ENCODE data around the gene ZNF221. TPM values are rescaled to one million over a fixed set of nuclear protein-coding genes. Genes with fewer than 3 reads are reported as not detected.

The ZNF221 gene
- polyA plus RNA-seq, 2 of the 4 experiments (the other 2 are of a cell fraction), result 1.6 TPM

DNA sequence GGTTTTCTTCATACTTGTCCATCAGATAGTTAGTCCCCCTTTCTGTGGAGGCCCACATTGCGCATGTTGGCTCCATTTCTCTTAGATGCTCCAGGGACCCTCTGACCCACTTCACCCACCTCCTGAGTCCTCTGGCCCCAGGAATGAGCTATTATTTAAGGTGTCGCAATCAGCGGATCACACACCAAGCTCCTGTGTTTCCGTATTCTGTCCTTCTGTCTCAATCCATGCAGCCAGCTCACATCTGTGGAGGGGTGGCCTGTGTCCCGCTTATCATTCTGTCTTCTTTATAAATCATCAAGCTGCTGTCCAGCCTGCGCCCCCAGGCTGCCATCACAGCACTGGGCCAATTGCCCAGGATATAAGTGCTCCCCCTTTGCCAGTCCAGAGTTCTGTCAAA, 56.4 kb downstream of the ZNF221 start:
- ChIA-PET CTCF (no interaction called here), POLR2A (no interaction called here)
- H3K4me1 ChIP-seq, result no peaks in the 10 kb centered on the region
- H3K4me2 ChIP-seq, result no peak overlapping the region
- 98% methylated on average over 6 of the region's 6 CpGs for WGBS (ENCODE audit: missing lambda C conversion rate)
- peaks cover 65% of the 10 kb centered on the region for H3K9me3 ChIP-seq
- H3K4me3 ChIP-seq, result no peak overlapping the region
- no peak for FAIRE-seq
- peak in 1 of 2 experiments; percentile 24; a peak in 1 of 4 replicates for TF ChIP-seq CEBPB (IDR thresholded peaks at IDR 0.05)
- no peak for TF ChIP-seq JUN (IDR thresholded peaks at IDR 0.05)
- no peak overlapping the region for H3K27ac ChIP-seq
- no peak for ATAC-seq
- no peak for DNase-seq (ENCODE audit: low read depth in 1 of 2, low spot score in 1 of 2)

DNA sequence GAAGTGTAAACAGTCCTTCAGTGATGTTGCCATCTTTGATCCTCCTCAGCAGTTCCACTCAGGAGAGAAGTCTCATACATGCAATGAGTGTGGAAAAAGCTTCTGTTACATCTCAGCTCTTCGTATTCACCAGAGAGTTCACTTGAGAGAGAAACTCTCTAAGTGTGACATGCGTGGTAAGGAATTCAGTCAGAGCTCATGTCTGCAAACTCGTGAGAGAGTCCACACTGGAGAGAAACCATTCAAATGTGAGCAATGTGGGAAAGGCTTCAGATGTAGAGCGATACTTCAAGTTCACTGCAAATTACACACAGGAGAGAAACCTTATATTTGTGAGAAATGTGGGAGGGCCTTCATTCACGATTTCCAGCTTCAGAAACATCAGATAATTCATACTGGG, 59.4 kb downstream of the ZNF221 start:
- TF ChIP-seq MAZ (IDR thresholded peaks at IDR 0.05; ENCODE audit: borderline replicate concordance, low read depth, low read length) (no peak), GATA3 (IDR thresholded peaks at IDR 0.05; ENCODE audit: borderline replicate concordance) (0 out of 2 replicates have a peak, but pooled peaks have one; percentile 32)
- CTCF ChIA-PET, result interaction anchor here (0.6 to 1.2 kb wide), 2 partner anchors 28 to 75 kb away, joined by 3 read pairs; no protein-coding TSS in a partner anchor
- 62% methylated on average over 5 of the region's 5 CpGs for WGBS (ENCODE audit: missing lambda C conversion rate)

More for the DNA sequence above, 59.4 kb downstream of the ZNF221 start:
- FAIRE-seq (peak; percentile 18), DNase-seq (ENCODE audit: low read depth in 1 of 2, low spot score in 1 of 2) (no peak), ATAC-seq (no peak)
- Histone ChIP-seq H3K4me2 (no peak overlapping the region), H3K27ac (no peak overlapping the region), H3K4me1 (no peaks in the 10 kb centered on the region), H3K4me3 (no peak overlapping the region), H3K9me3 (peaks cover 90% of the 10 kb centered on the region)
- POLR2A ChIA-PET, result no interaction called here

Small RNA genes lying within 50 kb of the gene (small RNA-seq; reads per million reads assigned to genes)
- gene AC006213.5, result 0 reads per million in 6 experiments

Other genes with a start within 250 kb of the ZNF221 start
- not detected in 2 replicates for gene IRGC, start 235.2 kb upstream of the ZNF221 start, polyA plus RNA-seq (2011; rRNA removed)
- gene IRGC, start 235.2 kb upstream of the ZNF221 start, polyA plus RNA-seq (2017; fragmentation: RNase III; extraction: RNeasy Plus Mini Kit Qiagen cat#74134 plus additional on column Dnase treatment), result not detected in 3 replicates
- gene SMG9, start 196.3 kb upstream of the ZNF221 start, polyA plus RNA-seq (2011; rRNA removed), result 14.2 and 24.4 TPM in 2 replicates
- gene SMG9, start 196.3 kb upstream of the ZNF221 start, polyA plus RNA-seq (2017; fragmentation: RNase III; extraction: RNeasy Plus Mini Kit Qiagen cat#74134 plus additional on column Dnase treatment), result 44.2 to 47.3 TPM (median 46.7 TPM) in 3 replicates
- 15.7 and 20.7 TPM in 2 replicates for gene KCNN4, start 170.3 kb upstream of the ZNF221 start, polyA plus RNA-seq (2011; rRNA removed)
- 16.9 to 21.0 TPM (median 20.7 TPM) in 3 replicates for gene KCNN4, start 170.3 kb upstream of the ZNF221 start, polyA plus RNA-seq (2017; fragmentation: RNase III; extraction: RNeasy Plus Mini Kit Qiagen cat#74134 plus additional on column Dnase treatment)
- gene LYPD5, start 148.8 kb upstream of the ZNF221 start, polyA plus RNA-seq (2011; rRNA removed), result 0.12 and 0.16 TPM in 2 replicates
- 0.09 to 0.22 TPM (median 0.18 TPM) in 3 replicates for gene LYPD5, start 148.8 kb upstream of the ZNF221 start, polyA plus RNA-seq (2017; fragmentation: RNase III; extraction: RNeasy Plus Mini Kit Qiagen cat#74134 plus additional on column Dnase treatment)
- 5.1 and 8.9 TPM in 2 replicates for gene ZNF283, start 123.9 kb upstream of the ZNF221 start, polyA plus RNA-seq (2011; rRNA removed)
- gene ZNF283, start 123.9 kb upstream of the ZNF221 start, polyA plus RNA-seq (2017; fragmentation: RNase III; extraction: RNeasy Plus Mini Kit Qiagen cat#74134 plus additional on column Dnase treatment), result 5.2 to 6.1 TPM (median 5.6 TPM) in 3 replicates
- gene ZNF404, start 67.3 kb upstream of the ZNF221 start, polyA plus RNA-seq (2011; rRNA removed), result 1.2 and 1.4 TPM in 2 replicates
- gene ZNF404, start 67.3 kb upstream of the ZNF221 start, polyA plus RNA-seq (2017; fragmentation: RNase III; extraction: RNeasy Plus Mini Kit Qiagen cat#74134 plus additional on column Dnase treatment), result 0.75 to 1.1 TPM (median 0.89 TPM) in 3 replicates
- 19.9 and 20.9 TPM in 2 replicates for gene ZNF45, start 15.9 kb upstream of the ZNF221 start, polyA plus RNA-seq (2011; rRNA removed)
- 13.3 to 15.1 TPM (median 14.8 TPM) in 3 replicates for gene ZNF45, start 15.9 kb upstream of the ZNF221 start, polyA plus RNA-seq (2017; fragmentation: RNase III; extraction: RNeasy Plus Mini Kit Qiagen cat#74134 plus additional on column Dnase treatment)
- gene ZNF155, start 33.0 kb downstream of the ZNF221 start, polyA plus RNA-seq (2011; rRNA removed), result 5.2 and 6.6 TPM in 2 replicates
- gene ZNF155, start 33.0 kb downstream of the ZNF221 start, polyA plus RNA-seq (2017; fragmentation: RNase III; extraction: RNeasy Plus Mini Kit Qiagen cat#74134 plus additional on column Dnase treatment), result 3.9 to 4.8 TPM (median 4.3 TPM) in 3 replicates
- gene ZNF230, start 51.7 kb downstream of the ZNF221 start, polyA plus RNA-seq (2011; rRNA removed), result 6.2 and 6.3 TPM in 2 replicates
- gene ZNF230, start 51.7 kb downstream of the ZNF221 start, polyA plus RNA-seq (2017; fragmentation: RNase III; extraction: RNeasy Plus Mini Kit Qiagen cat#74134 plus additional on column Dnase treatment), result 2.9 to 3.3 TPM (median 3.1 TPM) in 3 replicates
- 6.2 and 7.0 TPM in 2 replicates for gene ZNF222, start 74.2 kb downstream of the ZNF221 start, polyA plus RNA-seq (2011; rRNA removed)
- 4.6 to 5.9 TPM (median 4.7 TPM) in 3 replicates for gene ZNF222, start 74.2 kb downstream of the ZNF221 start, polyA plus RNA-seq (2017; fragmentation: RNase III; extraction: RNeasy Plus Mini Kit Qiagen cat#74134 plus additional on column Dnase treatment)
- 5.2 and 5.4 TPM in 2 replicates for gene ZNF223, start 100.8 kb downstream of the ZNF221 start, polyA plus RNA-seq (2011; rRNA removed)
- gene ZNF223, start 100.8 kb downstream of the ZNF221 start, polyA plus RNA-seq (2017; fragmentation: RNase III; extraction: RNeasy Plus Mini Kit Qiagen cat#74134 plus additional on column Dnase treatment), result 2.2 to 2.6 TPM (median 2.4 TPM) in 3 replicates
- gene ZNF284, start 120.9 kb downstream of the ZNF221 start, polyA plus RNA-seq (2011; rRNA removed), result 1.0 and 1.2 TPM in 2 replicates
- gene ZNF284, start 120.9 kb downstream of the ZNF221 start, polyA plus RNA-seq (2017; fragmentation: RNase III; extraction: RNeasy Plus Mini Kit Qiagen cat#74134 plus additional on column Dnase treatment), result 0.81 to 1.1 TPM (median 1.0 TPM) in 3 replicates
- gene ZNF224, start 143.1 kb downstream of the ZNF221 start, polyA plus RNA-seq (2011; rRNA removed), result 22.3 and 25.0 TPM in 2 replicates
- gene ZNF224, start 143.1 kb downstream of the ZNF221 start, polyA plus RNA-seq (2017; fragmentation: RNase III; extraction: RNeasy Plus Mini Kit Qiagen cat#74134 plus additional on column Dnase treatment), result 17.0 to 21.0 TPM (median 17.1 TPM) in 3 replicates
- 4.3 TPM in 2 replicates for gene ZNF225, start 162.2 kb downstream of the ZNF221 start, polyA plus RNA-seq (2011; rRNA removed)
- 3.3 to 3.7 TPM (median 3.3 TPM) in 3 replicates for gene ZNF225, start 162.2 kb downstream of the ZNF221 start, polyA plus RNA-seq (2017; fragmentation: RNase III; extraction: RNeasy Plus Mini Kit Qiagen cat#74134 plus additional on column Dnase treatment)
- gene ZNF234, start 190.3 kb downstream of the ZNF221 start, polyA plus RNA-seq (2011; rRNA removed), result 5.8 and 6.2 TPM in 2 replicates
- gene ZNF234, start 190.3 kb downstream of the ZNF221 start, polyA plus RNA-seq (2017; fragmentation: RNase III; extraction: RNeasy Plus Mini Kit Qiagen cat#74134 plus additional on column Dnase treatment), result 4.7 to 5.4 TPM (median 5.1 TPM) in 3 replicates
- 46.3 and 53.2 TPM in 2 replicates for gene ZNF226, start 213.9 kb downstream of the ZNF221 start, polyA plus RNA-seq (2011; rRNA removed)
- gene ZNF226, start 213.9 kb downstream of the ZNF221 start, polyA plus RNA-seq (2017; fragmentation: RNase III; extraction: RNeasy Plus Mini Kit Qiagen cat#74134 plus additional on column Dnase treatment), result 26.8 to 27.6 TPM (median 27.2 TPM) in 3 replicates

Data from A549 (cell line).